Stimulated activated CD4-positive, alpha-beta T cell treated with anti-CD3 and anti-CD28 coated beads, Interleukin-4, amount 100 ng/mL, for 4 hours (primary cell): ENCODE results near the gene ATP2A1.
"Not testable (repeated sequence)": the region's sequence is repeated elsewhere in the genome, so short reads cannot be mapped to it uniquely, and the experiment has no call there.

ENCODE experiments used
- DNase-seq, 2 experiments: peaks; one replicate each; pipeline ENCODE4 v3.0.0-alpha.2; 2020

ATP2A1 gene

GRCh38 chr16:28938721-28939120 lies 60.4 kb downstream of the ATP2A1 start:
- DNase-seq = no peak

- DNase-seq = not testable (repeated sequence)
These were observed 61.5 kb downstream of the ATP2A1 start for GRCh38 chr16:28939825-28940224.

GRCh38 chr16:28943281-28943680 lies 65.0 kb downstream of the ATP2A1 start:
- no peak for DNase-seq

GRCh38 chr16:28946681-28947080 lies 68.4 kb downstream of the ATP2A1 start:
- DNase-seq = no peak

GRCh38 chr16:28950648-28951409 lies 72.5 kb downstream of the ATP2A1 start, which contains the start of gene NFATC2IP:
TSS of gene NFATC2IP (plus strand) at chr16:28950937. CDS start at chr16:28951012, 75 bp downstream.
- DNase-seq = peak; percentile 99

- DNase-seq = no peak
These were observed 73.2 kb downstream of the ATP2A1 start for GRCh38 chr16:28951410-28951943.
